Esophagus squamous epithelium (tissue), 4 donors: ENCODE measurements around the gene HYPK.

Experiments used
- POLR2A ChIP-seq, 4 donors: fragments of 450-650 bp; IDR thresholded peaks; one replicate each; pipeline ENCODE4 v1.6.1; 2017; ENCODE audit warnings: antibody characterized with exemption in 4 of 4, mild to moderate bottlenecking in 4 of 4, moderate library complexity in 3 of 4
- TF ChIP-seq, protein P1 (sequence below), 6 experiments: fragments of 450-650 bp in 4 of 6; fragments of 200-600 bp in 2 of 6; sonication (generic) in 2 of 6; IDR thresholded peaks; one replicate each; pipeline ENCODE4 v1.5.1; 2016 to 2019; ENCODE audit warnings: antibody characterized with exemption in 6 of 6, mild to moderate bottlenecking in 4 of 6, moderate library complexity in 4 of 6

DNA sequence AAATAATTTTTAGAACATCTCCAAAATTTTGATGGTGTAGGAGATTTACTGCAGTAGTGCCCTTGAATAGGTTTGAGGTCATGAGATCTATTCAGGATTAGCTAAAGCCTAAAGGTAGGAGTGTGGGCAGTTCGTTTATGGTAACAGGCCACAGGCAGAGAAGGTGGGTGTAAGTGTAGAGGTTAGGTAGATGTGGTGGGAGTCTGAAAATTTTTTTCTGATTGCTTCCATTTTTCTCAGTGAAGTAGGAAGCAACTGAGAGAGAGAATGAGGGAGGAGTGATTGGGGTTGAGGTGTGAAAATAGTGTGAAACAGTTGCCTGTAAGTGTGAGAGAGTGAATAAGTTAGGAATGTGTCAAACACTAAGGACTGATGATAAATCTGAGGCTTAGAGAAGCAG lies 21.4 kb upstream of the HYPK start:
- TF ChIP-seq, protein P1, sequence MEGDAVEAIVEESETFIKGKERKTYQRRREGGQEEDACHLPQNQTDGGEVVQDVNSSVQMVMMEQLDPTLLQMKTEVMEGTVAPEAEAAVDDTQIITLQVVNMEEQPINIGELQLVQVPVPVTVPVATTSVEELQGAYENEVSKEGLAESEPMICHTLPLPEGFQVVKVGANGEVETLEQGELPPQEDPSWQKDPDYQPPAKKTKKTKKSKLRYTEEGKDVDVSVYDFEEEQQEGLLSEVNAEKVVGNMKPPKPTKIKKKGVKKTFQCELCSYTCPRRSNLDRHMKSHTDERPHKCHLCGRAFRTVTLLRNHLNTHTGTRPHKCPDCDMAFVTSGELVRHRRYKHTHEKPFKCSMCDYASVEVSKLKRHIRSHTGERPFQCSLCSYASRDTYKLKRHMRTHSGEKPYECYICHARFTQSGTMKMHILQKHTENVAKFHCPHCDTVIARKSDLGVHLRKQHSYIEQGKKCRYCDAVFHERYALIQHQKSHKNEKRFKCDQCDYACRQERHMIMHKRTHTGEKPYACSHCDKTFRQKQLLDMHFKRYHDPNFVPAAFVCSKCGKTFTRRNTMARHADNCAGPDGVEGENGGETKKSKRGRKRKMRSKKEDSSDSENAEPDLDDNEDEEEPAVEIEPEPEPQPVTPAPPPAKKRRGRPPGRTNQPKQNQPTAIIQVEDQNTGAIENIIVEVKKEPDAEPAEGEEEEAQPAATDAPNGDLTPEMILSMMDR (IDR thresholded peaks at IDR 0.05) = no peak
- no peak for TF ChIP-seq POLR2A (IDR thresholded peaks at IDR 0.05)
